K562 (cell line): ENCODE measurements around the gene IFT172. TPM values are rescaled to one million over a fixed set of nuclear protein-coding genes. Genes with fewer than 3 reads are reported as not detected.

ENCODE experiments used
- E4F1 ChIP-seq: fragments of 250-450 bp; sonication (Bioruptor Pico); IDR thresholded peaks from 2 replicates; pipeline ENCODE4 v1.5.0; 2021; ENCODE audit warnings: mild to moderate bottlenecking, borderline replicate concordance
- ELF2 ChIP-seq: fragments of 250-450 bp; sonication (Bioruptor Pico); IDR thresholded peaks from 2 replicates; pipeline ENCODE4 v1.5.0; 2021; ENCODE audit warnings: mild to moderate bottlenecking
- FOXK2 ChIP-seq, 2 experiments: fragments of 450-650 bp; IDR thresholded peaks in 1 of 2; conservative IDR thresholded peaks in 1 of 2; 2 replicates each; pipeline ENCODE4 v1.6.1; 2016; ENCODE audit warnings: low read depth in 2 of 2, mild to moderate bottlenecking in 1 of 2
- HDAC2 ChIP-seq: fragments of 450-650 bp; IDR thresholded peaks from 2 replicates; pipeline ENCODE4 v1.6.1; 2016; ENCODE audit warnings: mild to moderate bottlenecking
- KLF1 ChIP-seq: fragments of 450-650 bp; IDR thresholded peaks from 2 replicates; pipeline ENCODE4 v1.6.1; 2016; ENCODE audit warnings: missing genetic modification characterization, missing compliant biosample characterization
- NFIC ChIP-seq: fragments of 450-650 bp; IDR thresholded peaks from 2 replicates; pipeline ENCODE4 v1.6.1; 2017; ENCODE audit warnings: mild to moderate bottlenecking, inconsistent platforms
- NFYB ChIP-seq: IDR thresholded peaks from 2 replicates; pipeline ENCODE4 v1.6.1; 2011; ENCODE audit warnings: mild to moderate bottlenecking, moderate library complexity; ENCODE audit not compliant: insufficient read length; ENCODE audit errors: extremely low read depth
- PHTF2 ChIP-seq: fragments of 250-450 bp; sonication (Bioruptor Pico); IDR thresholded peaks from 2 replicates; pipeline ENCODE4 v1.5.0; 2021; ENCODE audit warnings: mild to moderate bottlenecking
- POLR2AphosphoS5 ChIP-seq: IDR thresholded peaks from 2 replicates; pipeline ENCODE4 v1.6.1; 2011; ENCODE audit warnings: mild to moderate bottlenecking, low read depth, low read length, moderate library complexity; ENCODE audit not compliant: control insufficient read depth, insufficient read depth
- SMC3 ChIP-seq: conservative IDR thresholded peaks from 2 replicates; pipeline ENCODE4 v1.6.1; 2011; ENCODE audit warnings: low read depth, low read length, improper control_type of control experiment; ENCODE audit not compliant: insufficient read depth
- USF2 ChIP-seq: sonication (generic); formaldehyde crosslinking; IDR thresholded peaks from 2 replicates; pipeline ENCODE4 v1.5.0; 2020; ENCODE audit warnings: missing genetic modification reagents
- ZBTB11 ChIP-seq, 3 experiments: fragments of 200-800 bp in 1 of 3; fragments of 250-450 bp in 1 of 3; fragments of 450-650 bp in 1 of 3; sonication (Bioruptor Pico) in 1 of 3; sonication (Bioruptor generic) in 1 of 3; formaldehyde crosslinking in 1 of 3; IDR thresholded peaks; 2 replicates each; pipeline versions ENCODE4 v1.6.1 to v1.8.0; 2016 to 2022; ENCODE audit warnings: mild to moderate bottlenecking in 2 of 3, missing genetic modification characterization in 2 of 3, missing compliant biosample characterization in 1 of 3, moderate library complexity in 1 of 3
- ZBTB17 ChIP-seq: fragments of 450-650 bp; formaldehyde crosslinking; IDR thresholded peaks from 2 replicates; pipeline ENCODE4 v1.4.0; 2020; ENCODE audit warnings: mild to moderate bottlenecking
- ZBTB33 ChIP-seq: sonication (generic); formaldehyde crosslinking; IDR thresholded peaks from 2 replicates; pipeline ENCODE4 v1.8.1; 2023; ENCODE audit warnings: mild to moderate bottlenecking, missing genetic modification reagents
- ZC3H8 ChIP-seq: fragments of 450-650 bp; IDR thresholded peaks from 2 replicates; pipeline ENCODE4 v1.6.1; 2017
- ZNF124 ChIP-seq: sonication (generic); formaldehyde crosslinking; IDR thresholded peaks from 2 replicates; pipeline ENCODE4 v1.8.1; 2022; ENCODE audit warnings: missing genetic modification reagents
- ZNF253 ChIP-seq: fragments of 250-450 bp; sonication (Bioruptor Pico); conservative IDR thresholded peaks from 2 replicates; pipeline ENCODE4 v1.6.1; 2021; ENCODE audit warnings: mild to moderate bottlenecking
- ZNF311 ChIP-seq: fragments of 250-450 bp; sonication (Bioruptor Pico); IDR thresholded peaks from 2 replicates; pipeline ENCODE4 v1.4.0; 2020; ENCODE audit warnings: mild to moderate bottlenecking, moderate library complexity
- ZNF76 ChIP-seq: fragments of 250-450 bp; sonication (Bioruptor Pico); IDR thresholded peaks from 2 replicates; pipeline ENCODE4 v1.4.0; 2020; ENCODE audit warnings: mild to moderate bottlenecking, moderate library complexity, borderline replicate concordance
- polyA plus RNA-seq, 8 experiments: library from polyadenylated mRNA; depleted of rRNA in 4 of 8; stranded (reverse) in 5 of 8; unstranded in 3 of 8; fragments of >200 nt; fragmentation: Nextera tagmentation in 2 of 8; fragmentation: Illumina TruSeq in 1 of 8; extraction: Ambion mirVana in 2 of 8; extraction: Trizol in 1 of 8; gene quantifications; 2 replicates each; pipeline versions ENCODE4 v1.2.1 to v1.2.3, GENCODE V29; 2011 to 2014; ENCODE audit warnings: inconsistent platforms in 1 of 8, missing spikeins in 1 of 8
- total RNA-seq, 7 experiments: library from RNA; depleted of rRNA in 6 of 7; stranded (reverse); fragments of >200 nt in 6 of 7; fragmentation: Illumina TruSeq in 2 of 7; extraction: Trizol in 2 of 7; gene quantifications; 2 replicates each; pipeline versions ENCODE4 v1.2.1 to v1.2.3, GENCODE V29; 2011 to 2021; ENCODE audit warnings: low replicate concordance in 1 of 7

The IFT172 gene
- total and polyA plus RNA-seq, 9 of the 15 experiments (the other 6 are each of a cell fraction or from before 2014, with no cell fraction given) = 5.6 to 19.1 (median 13.5) TPM

- TF ChIP-seq ELF2 (CRISPR knock-in tag) = no peak
- TF ChIP-seq PHTF2 (CRISPR knock-in tag) = no peak
- no peak for TF ChIP-seq SMC3
- no peak for TF ChIP-seq ZC3H8
- TF ChIP-seq USF2 (CRISPR knock-in tag) = no peak
- no peak for TF ChIP-seq E4F1 (CRISPR knock-in tag)
- TF ChIP-seq NFYB = no peak
- TF ChIP-seq FOXK2 (conservative IDR thresholded peaks at IDR 0.05 in 1 of 2, IDR thresholded peaks at IDR 0.05 in 1 of 2; ENCODE audit: low read depth in 2 of 2) = peak; percentile 99 to 100
- no peak for TF ChIP-seq ZNF311 (CRISPR knock-in tag)
- TF ChIP-seq KLF1 (tag) = no peak
- TF ChIP-seq ZBTB11 (CRISPR knock-in tag; IDR thresholded peaks at IDR 0.05) = peak in 1 of 3 experiments; percentile 75; a peak in 2 of 6 replicates
- TF ChIP-seq ZNF124 (CRISPR knock-in tag) = no peak
- peak; percentile 87 for TF ChIP-seq POLR2AphosphoS5
- no peak for TF ChIP-seq ZBTB17 (CRISPR knock-in tag)
- peak; percentile 89 for TF ChIP-seq HDAC2
- no peak for TF ChIP-seq NFIC
- TF ChIP-seq ZBTB33 (CRISPR knock-in tag) = no peak
- no peak for TF ChIP-seq ZNF253 (CRISPR knock-in tag)
- no peak for TF ChIP-seq ZNF76
Measured at GRCh38 chr2:27489498-27490397, at the start of gene IFT172 (continued).
